ENCODE data around the gene ZFP36. TPM values are rescaled to one million over a fixed set of nuclear protein-coding genes. Genes with fewer than 3 reads are reported as not detected.

The ZFP36 gene
- total RNA-seq, 3 donors from 2014 or later: 91.7 to 299 (median 143) TPM

GRCh38 chr19:39413272-39413910 lies 6.7 kb downstream of the ZFP36 start:
- peak in 1 of 3 donors; percentile 10 for TF ChIP-seq POLR2AphosphoS5 (IDR thresholded peaks at IDR 0.05)
- no peak for TF ChIP-seq POLR2A (IDR thresholded peaks at IDR 0.05)
- Histone ChIP-seq H3K9me3 (no peaks in the 10 kb centered on the region), H3K36me3 (no peaks in the 10 kb centered on the region), H3K4me1 (no peaks in the 10 kb centered on the region), H3K27ac (peak overlapping the region; percentile 100), H3K27me3 (no peaks in the 10 kb centered on the region), H3K4me3 (peak overlapping the region; percentile 81 to 98 (median 96))
- intact Hi-C loops (cut with DNase I; ENCODE audit: low total_unique reads): no loop called here
- peak in 1 of 2 donors; percentile 61 for DNase-seq (ENCODE audit: low spot score in 2 of 2)

GRCh38 chr19:39413911-39414608 lies 7.4 kb downstream of the ZFP36 start:
- peak overlapping the region; percentile 100 for H3K27ac ChIP-seq
- intact Hi-C loops (cut with DNase I; ENCODE audit: low total_unique reads): no loop called here
- H3K4me1 ChIP-seq: no peaks in the 10 kb centered on the region
- no peaks in the 10 kb centered on the region for H3K36me3 ChIP-seq
- H3K9me3 ChIP-seq: no peaks in the 10 kb centered on the region
- no peak for DNase-seq (ENCODE audit: low spot score in 2 of 2)
- TF ChIP-seq POLR2AphosphoS5 (IDR thresholded peaks at IDR 0.05): peak in 2 of 3 donors; percentile 6 to 44
- no peak for TF ChIP-seq POLR2A (IDR thresholded peaks at IDR 0.05)
- TF ChIP-seq CTCF (IDR thresholded peaks at IDR 0.05): no peak
- H3K27me3 ChIP-seq: no peaks in the 10 kb centered on the region
- H3K4me3 ChIP-seq: peak overlapping the region; percentile 81 to 98 (median 96)

- intact Hi-C loops (cut with DNase I; ENCODE audit: low total_unique reads): no loop called here
- no peaks in the 10 kb centered on the region for H3K27me3 ChIP-seq
- peak overlapping the region in 2 of 3 donors; percentile 81 to 98 for H3K4me3 ChIP-seq
- no peaks in the 10 kb centered on the region for H3K4me1 ChIP-seq
- TF ChIP-seq POLR2AphosphoS5 (IDR thresholded peaks at IDR 0.05) (no peak), POLR2A (IDR thresholded peaks at IDR 0.05) (no peak), CTCF (IDR thresholded peaks at IDR 0.05) (no peak)
- no peaks in the 10 kb centered on the region for H3K36me3 ChIP-seq
- no peaks in the 10 kb centered on the region for H3K9me3 ChIP-seq
- peak overlapping the region; percentile 25 to 100 for H3K27ac ChIP-seq
- DNase-seq (ENCODE audit: low spot score in 2 of 2): no peak
These were observed 8.7 kb downstream of the ZFP36 start for GRCh38 chr19:39415111-39416046.

- Histone ChIP-seq H3K4me1 (no peaks in the 10 kb centered on the region), H3K4me3 (peak overlapping the region in 1 of 3 donors; percentile 98), H3K27me3 (no peaks in the 10 kb centered on the region), H3K27ac (peak overlapping the region; percentile 5 to 100), H3K36me3 (no peaks in the 10 kb centered on the region), H3K9me3 (no peaks in the 10 kb centered on the region)
- intact Hi-C loops (cut with DNase I; ENCODE audit: low total_unique reads): no loop called here
- no peak for DNase-seq (ENCODE audit: low spot score in 2 of 2)
- no peak for TF ChIP-seq CTCF (IDR thresholded peaks at IDR 0.05)
These were observed 9.8 kb downstream of the ZFP36 start for GRCh38 chr19:39416152-39417120.
